Endothelial cell of umbilical vein (primary cell): Measurements from ENCODE around the gene MYO5B. TPM values are rescaled to one million over a fixed set of nuclear protein-coding genes. Genes with fewer than 3 reads are reported as not detected.

Experiments used
- BruUV-seq: library from RNA; stranded (reverse); fragments of 400-500 nt; replicated peaks from 2 replicates; lab custom pipeline; 2021; lab: Mats Ljungman, UMichigan
- CTCF ChIA-PET: fragments of 300-600, 350-600 bp; sonication (Branson Sonifier 250); formaldehyde crosslinking; loops from one replicate; lab custom pipeline; 2021; ENCODE audit warnings: antibody characterized with exemption, inconsistent platforms; lab: Charles Lee
- POLR2A ChIA-PET: fragments of 300-600, 350-600 bp; sonication (Branson Sonifier 250); formaldehyde crosslinking; loops from one replicate; lab custom pipeline; 2021; ENCODE audit warnings: antibody characterized with exemption, inconsistent platforms; lab: Charles Lee
- DNase-seq: peaks from one replicate; pipeline ENCODE4 v3.0.0-alpha.2; 2011; ENCODE audit warnings: low read depth, low spot score
- FAIRE-seq: peaks from 2 replicates; lab custom pipeline; 2011; peaks lifted over from hg19 to GRCh38; lab: Jason Lieb, UNC
- H2AFZ ChIP-seq: 2 replicates; pipeline ENCODE4 v1.6.0; 2012; ENCODE audit warnings: low read depth, low read length, control low read depth, inconsistent platforms
- H3K27ac ChIP-seq: 2 replicates; pipeline ENCODE4 v1.5.1; 2011; ENCODE audit warnings: low read depth, mild to moderate bottlenecking, control low read depth, low read length, moderate library complexity; ENCODE audit not compliant: insufficient read depth
- H3K27me3 ChIP-seq, 2 experiments: 2 replicates each; pipeline versions ENCODE4 v1.6.0 to v1.6.1; 2011; ENCODE audit warnings: low read length in 2 of 2, mixed read lengths in 1 of 2; ENCODE audit not compliant: control insufficient read depth in 2 of 2, insufficient read depth in 2 of 2
- H3K36me3 ChIP-seq, 2 experiments: 2 replicates in 1 of 2; 3 replicates in 1 of 2; pipeline ENCODE4 v1.5.1; 2011; ENCODE audit warnings: low read length in 2 of 2, mild to moderate bottlenecking in 1 of 2, moderate library complexity in 1 of 2; ENCODE audit not compliant: control insufficient read depth in 2 of 2, insufficient read depth in 2 of 2; ENCODE audit errors: extremely low read depth in 1 of 2
- H3K4me1 ChIP-seq: 3 replicates; pipeline ENCODE4 v1.5.1; 2011; ENCODE audit warnings: mild to moderate bottlenecking, low read length; ENCODE audit not compliant: control insufficient read depth, insufficient read depth; ENCODE audit errors: extremely low read depth
- H3K4me2 ChIP-seq: 2 replicates; pipeline ENCODE4 v1.6.1; 2011; ENCODE audit warnings: low read length, control low read depth, mixed read lengths; ENCODE audit not compliant: insufficient read depth
- H3K4me3 ChIP-seq, 3 experiments: fragments of 200-600 bp in 1 of 3; sonication (generic), shearing (Covaris generic) in 1 of 3; replicated peaks in 1 of 3; 2 replicates each; pipeline ENCODE4 v1.5.1; 2011 to 2016; ENCODE audit warnings: control low read depth in 3 of 3, low read length in 3 of 3, mild to moderate bottlenecking in 2 of 3, inconsistent platforms in 1 of 3, low read depth in 1 of 3, moderate library complexity in 1 of 3; ENCODE audit not compliant: insufficient read depth in 1 of 3
- H3K79me2 ChIP-seq: 2 replicates; pipeline ENCODE4 v1.6.0; 2012; ENCODE audit warnings: low read length, inconsistent platforms; ENCODE audit not compliant: control insufficient read depth, insufficient read depth
- H3K9ac ChIP-seq: replicated peaks from 2 replicates; pipeline ENCODE3; 2011; ENCODE audit warnings: low read length, control low read depth; ENCODE audit not compliant: insufficient read depth; ENCODE audit errors: extremely low read depth
- H3K9me1 ChIP-seq: replicated peaks from 3 replicates; pipeline ENCODE4 v1.6.0; 2011; ENCODE audit warnings: mild to moderate bottlenecking, low read length; ENCODE audit not compliant: control insufficient read depth, insufficient read depth; ENCODE audit errors: extremely low read depth
- H3K9me3 ChIP-seq: replicated peaks from 2 replicates; pipeline ENCODE4 v1.5.1; 2012; ENCODE audit warnings: low read length, inconsistent platforms; ENCODE audit not compliant: control insufficient read depth, insufficient read depth
- H4K20me1 ChIP-seq: replicated peaks from 2 replicates; pipeline ENCODE3; 2011; ENCODE audit warnings: mild to moderate bottlenecking, low read length; ENCODE audit not compliant: control insufficient read depth, insufficient read depth; ENCODE audit errors: extremely low read depth
- EZH2 ChIP-seq: IDR thresholded peaks from 2 replicates; pipeline ENCODE4 v1.6.1; 2012; ENCODE audit warnings: borderline replicate concordance, low read depth, mild to moderate bottlenecking, moderate library complexity, low read length, inconsistent platforms; ENCODE audit not compliant: severe bottlenecking
- FOS ChIP-seq: IDR thresholded peaks from 2 replicates; pipeline ENCODE4 v1.6.1; 2011; ENCODE audit warnings: mild to moderate bottlenecking, low read length, moderate library complexity, borderline replicate concordance; ENCODE audit not compliant: insufficient read depth
- GATA2 ChIP-seq: IDR thresholded peaks from 2 replicates; pipeline ENCODE4 v1.7.0; 2011; ENCODE audit warnings: low read depth, mild to moderate bottlenecking, moderate library complexity, mixed read lengths, low read length; ENCODE audit not compliant: insufficient read length, insufficient read depth
- JUN ChIP-seq: IDR thresholded peaks from 2 replicates; pipeline ENCODE4 v1.6.1; 2011; ENCODE audit warnings: borderline replicate concordance, low read depth; ENCODE audit not compliant: insufficient read length, insufficient read depth
- MYC ChIP-seq: IDR thresholded peaks from one replicate; pipeline ENCODE4 v1.6.1; 2011; ENCODE audit warnings: mild to moderate bottlenecking, low read depth, low read length
- POLR2A ChIP-seq: IDR thresholded peaks from 2 replicates; pipeline ENCODE4 v1.6.1; 2012; ENCODE audit warnings: low read depth, mild to moderate bottlenecking, control low read depth, low read length
- POLR2AphosphoS5 ChIP-seq: IDR thresholded peaks from 2 replicates; pipeline ENCODE4 v1.6.1; 2012; ENCODE audit warnings: low read depth, mild to moderate bottlenecking, control low read depth, low read length, moderate library complexity; ENCODE audit not compliant: insufficient read depth
- dilution Hi-C: fragments of 300-500 bp; cut with MboI; formaldehyde crosslinking; loops from one replicate; pipeline ENCODE4 v1.15.0; 2019; ENCODE audit warnings: low sequenced_read_pairs; ENCODE audit not compliant: extremely low pct_ligation_motif_present
- intact Hi-C: fragments of 100-400 bp; cut with micrococcal nuclease; formaldehyde crosslinking; loops from one replicate; pipeline ENCODE4 v1.10.0; 2022
- polyA plus RNA-seq, 4 experiments: library from polyadenylated mRNA; depleted of rRNA in 3 of 4; stranded (reverse) in 3 of 4; unstranded in 1 of 4; fragments of >200 nt; gene quantifications; 2 replicates each; pipeline versions ENCODE4 v1.2.1 to v1.2.3, GENCODE V29; 2011 to 2012; ENCODE audit warnings: missing spikeins in 1 of 4
- total RNA-seq: library from RNA; stranded (reverse); gene quantifications from 2 replicates; pipeline ENCODE4 v1.2.3, GENCODE V29; 2021
- TF ChIP-seq, protein P1 (sequence below): IDR thresholded peaks from 2 replicates; pipeline ENCODE4 v1.6.1; 2011; ENCODE audit not compliant: insufficient read depth, insufficient read length
- TF ChIP-seq, protein P2 (sequence below), 2 donors: IDR thresholded peaks; 1 replicate in 1 of 2; 2 replicates in 1 of 2; pipeline ENCODE4 v1.5.1; 2011; ENCODE audit warnings: low read length in 2 of 2, mild to moderate bottlenecking in 2 of 2, moderate library complexity in 2 of 2, control low read depth in 1 of 2, inconsistent platforms in 1 of 2, low read depth in 1 of 2; ENCODE audit not compliant: insufficient read depth in 1 of 2; ENCODE audit errors: extremely low read depth in 1 of 2

MYO5B gene
- total and polyA plus RNA-seq, 2 donors (not counting 3 experiments of a cell fraction or from before 2014, with no cell fraction given) = 0.54 to 1.1 TPM

DNA sequence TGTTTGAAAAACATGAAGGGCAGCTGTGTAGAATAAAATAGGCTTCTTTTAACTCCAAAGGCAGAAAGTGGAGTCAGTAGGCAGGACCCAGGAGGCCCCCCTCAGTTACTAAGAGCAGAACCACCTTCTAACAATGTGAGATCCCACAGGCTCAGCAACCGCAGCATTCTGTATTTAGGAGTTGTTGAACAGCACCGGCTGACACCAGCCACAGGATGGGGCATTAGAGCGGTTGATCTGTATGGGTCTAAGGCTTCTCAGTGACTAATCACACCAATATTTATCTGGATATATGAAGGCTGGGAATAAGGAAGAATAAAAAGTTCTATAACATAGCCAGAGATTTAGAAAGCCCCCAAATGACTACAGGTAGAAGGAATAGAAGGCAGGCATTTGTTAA lies 51.7 kb downstream of the MYO5B start:
- Histone ChIP-seq H3K4me3 (no peak overlapping the region), H3K36me3 (no peaks in the 10 kb centered on the region), H3K27ac (no peak overlapping the region), H3K9ac (no peak overlapping the region), H2AFZ (no peak overlapping the region), H3K27me3 (no peaks in the 10 kb centered on the region), H3K9me3 (no peaks in the 10 kb centered on the region), H3K4me2 (no peak overlapping the region), H4K20me1 (no peaks in the 10 kb centered on the region), H3K9me1 (no peaks in the 10 kb centered on the region), H3K4me1 (no peaks in the 10 kb centered on the region), H3K79me2 (no peaks in the 10 kb centered on the region)
- intact Hi-C loops = no loop called here
- DNase-seq (no peak), FAIRE-seq (no peak)
- no TSS peak for BruUV-seq
- TF ChIP-seq, protein P1, sequence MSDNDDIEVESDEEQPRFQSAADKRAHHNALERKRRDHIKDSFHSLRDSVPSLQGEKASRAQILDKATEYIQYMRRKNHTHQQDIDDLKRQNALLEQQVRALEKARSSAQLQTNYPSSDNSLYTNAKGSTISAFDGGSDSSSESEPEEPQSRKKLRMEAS = no peak
- no peak for TF ChIP-seq EZH2
- no peak for TF ChIP-seq JUN
- TF ChIP-seq, protein P2, sequence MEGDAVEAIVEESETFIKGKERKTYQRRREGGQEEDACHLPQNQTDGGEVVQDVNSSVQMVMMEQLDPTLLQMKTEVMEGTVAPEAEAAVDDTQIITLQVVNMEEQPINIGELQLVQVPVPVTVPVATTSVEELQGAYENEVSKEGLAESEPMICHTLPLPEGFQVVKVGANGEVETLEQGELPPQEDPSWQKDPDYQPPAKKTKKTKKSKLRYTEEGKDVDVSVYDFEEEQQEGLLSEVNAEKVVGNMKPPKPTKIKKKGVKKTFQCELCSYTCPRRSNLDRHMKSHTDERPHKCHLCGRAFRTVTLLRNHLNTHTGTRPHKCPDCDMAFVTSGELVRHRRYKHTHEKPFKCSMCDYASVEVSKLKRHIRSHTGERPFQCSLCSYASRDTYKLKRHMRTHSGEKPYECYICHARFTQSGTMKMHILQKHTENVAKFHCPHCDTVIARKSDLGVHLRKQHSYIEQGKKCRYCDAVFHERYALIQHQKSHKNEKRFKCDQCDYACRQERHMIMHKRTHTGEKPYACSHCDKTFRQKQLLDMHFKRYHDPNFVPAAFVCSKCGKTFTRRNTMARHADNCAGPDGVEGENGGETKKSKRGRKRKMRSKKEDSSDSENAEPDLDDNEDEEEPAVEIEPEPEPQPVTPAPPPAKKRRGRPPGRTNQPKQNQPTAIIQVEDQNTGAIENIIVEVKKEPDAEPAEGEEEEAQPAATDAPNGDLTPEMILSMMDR (IDR thresholded peaks at IDR 0.05; ENCODE audit: extremely low read depth in 1 of 2, insufficient read depth in 1 of 2, low read depth in 1 of 2, low read length in 2 of 2) = no peak
- TF ChIP-seq FOS = no peak
- TF ChIP-seq POLR2AphosphoS5 = no peak
- no peak for TF ChIP-seq GATA2
- no peak for TF ChIP-seq POLR2A
- no peak for TF ChIP-seq MYC
- dilution Hi-C loops = no loop called here
- POLR2A ChIA-PET = no interaction called here
- CTCF ChIA-PET = no interaction called here
